ENCODE data around the gene NPTX1.

DNA sequence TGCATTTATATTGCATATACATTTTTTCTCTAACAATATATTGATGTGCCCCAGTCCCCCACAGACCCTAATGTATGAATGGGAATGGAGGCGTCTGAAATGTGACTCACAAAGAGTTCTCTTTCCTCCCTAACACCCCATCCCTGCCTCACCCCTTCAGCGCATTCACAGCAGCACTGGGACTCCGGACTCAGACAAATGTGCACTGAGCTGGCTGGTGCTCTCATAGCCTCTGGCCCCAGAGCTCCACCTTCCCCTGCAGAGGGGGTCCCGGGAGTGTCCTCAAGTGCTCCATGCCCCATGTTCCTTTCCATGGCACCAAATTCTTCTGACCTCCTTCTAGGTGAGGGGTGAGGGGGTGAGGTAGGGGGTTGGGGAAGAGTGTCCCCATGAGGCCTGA, 20.6 kb downstream of the NPTX1 start:
- no peak for TF ChIP-seq EZH2 (IDR thresholded peaks at IDR 0.05; ENCODE audit: low read depth, unreplicated experiment)
- TF ChIP-seq, protein P1, sequence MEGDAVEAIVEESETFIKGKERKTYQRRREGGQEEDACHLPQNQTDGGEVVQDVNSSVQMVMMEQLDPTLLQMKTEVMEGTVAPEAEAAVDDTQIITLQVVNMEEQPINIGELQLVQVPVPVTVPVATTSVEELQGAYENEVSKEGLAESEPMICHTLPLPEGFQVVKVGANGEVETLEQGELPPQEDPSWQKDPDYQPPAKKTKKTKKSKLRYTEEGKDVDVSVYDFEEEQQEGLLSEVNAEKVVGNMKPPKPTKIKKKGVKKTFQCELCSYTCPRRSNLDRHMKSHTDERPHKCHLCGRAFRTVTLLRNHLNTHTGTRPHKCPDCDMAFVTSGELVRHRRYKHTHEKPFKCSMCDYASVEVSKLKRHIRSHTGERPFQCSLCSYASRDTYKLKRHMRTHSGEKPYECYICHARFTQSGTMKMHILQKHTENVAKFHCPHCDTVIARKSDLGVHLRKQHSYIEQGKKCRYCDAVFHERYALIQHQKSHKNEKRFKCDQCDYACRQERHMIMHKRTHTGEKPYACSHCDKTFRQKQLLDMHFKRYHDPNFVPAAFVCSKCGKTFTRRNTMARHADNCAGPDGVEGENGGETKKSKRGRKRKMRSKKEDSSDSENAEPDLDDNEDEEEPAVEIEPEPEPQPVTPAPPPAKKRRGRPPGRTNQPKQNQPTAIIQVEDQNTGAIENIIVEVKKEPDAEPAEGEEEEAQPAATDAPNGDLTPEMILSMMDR (conservative IDR thresholded peaks at IDR 0.05; ENCODE audit: low read depth in 2 of 2) = no peak
